Measurements from ENCODE around the gene TCEAL5. TPM values are rescaled to one million over a fixed set of nuclear protein-coding genes. Genes with fewer than 3 reads are reported as not detected.

The TCEAL5 gene
- total RNA-seq (2022) (not detected in 2 replicates), Bru-seq, nascent RNA (not detected), BruChase-seq, experiment 1, labeled RNA remaining after a 6-hour chase (not detected), BruChase-seq, experiment 2, labeled RNA remaining after a 2-hour chase (not detected)
- long read RNA-seq, result 0 reads

GRCh38 chrX:103276581-103277002 lies at the start of gene TCEAL5:
TSS of gene TCEAL5 (minus strand) at chrX:103276750. CDS start at chrX:103274563, 2,187 bp downstream.
- no TSS peak for BruUV-seq (replicated peaks)
- Mint-ChIP-seq H3K4me1 (ENCODE audit: insufficient read depth, unreplicated experiment) (no peaks in the 10 kb centered on the region), H3K36me3 (ENCODE audit: insufficient read depth, unreplicated experiment) (no peaks in the 10 kb centered on the region), H3K27ac (ENCODE audit: low read depth, unreplicated experiment) (no peak within 1 kb of the TSS), H3K9me3 (ENCODE audit: unreplicated experiment) (no peaks in the 10 kb centered on the region), H3K27me3 (ENCODE audit: insufficient read depth, unreplicated experiment) (peaks cover 97% of the 10 kb centered on the region), H3K4me3 (ENCODE audit: unreplicated experiment) (no peak within 1 kb of the TSS)
- intact Hi-C loops (cut with micrococcal nuclease), result no loop called here
- no peak for DNase-seq (ENCODE audit: unreplicated experiment)
- no peak for TF ChIP-seq CTCF (IDR thresholded peaks at IDR 0.05; ENCODE audit: unreplicated experiment)
- POLR2A ChIA-PET, result no interaction called here
- CTCF ChIA-PET, result no interaction called here

GRCh38 chrX:103311399-103311780 lies 34.8 kb upstream of the TCEAL5 start:
- H3K36me3 Mint-ChIP-seq (ENCODE audit: insufficient read depth, unreplicated experiment), result no peaks in the 10 kb centered on the region
- no TSS peak for BruUV-seq (replicated peaks)
- H3K9me3 Mint-ChIP-seq (ENCODE audit: unreplicated experiment), result no peaks in the 10 kb centered on the region
- no peak overlapping the region for H3K4me3 Mint-ChIP-seq (ENCODE audit: unreplicated experiment)
- no peak for TF ChIP-seq CTCF (IDR thresholded peaks at IDR 0.05; ENCODE audit: unreplicated experiment)
- intact Hi-C loops (cut with micrococcal nuclease), result no loop called here
- CTCF ChIA-PET, result interaction anchor here (1.3 kb wide), 1 partner anchor 152 kb away, joined by 4 read pairs; no protein-coding TSS in a partner anchor
- DNase-seq (ENCODE audit: unreplicated experiment), result no peak
- POLR2A ChIA-PET, result no interaction called here
- no peaks in the 10 kb centered on the region for H3K4me1 Mint-ChIP-seq (ENCODE audit: insufficient read depth, unreplicated experiment)
- peaks cover 46% of the 10 kb centered on the region for H3K27me3 Mint-ChIP-seq (ENCODE audit: insufficient read depth, unreplicated experiment)
- no peak overlapping the region for H3K27ac Mint-ChIP-seq (ENCODE audit: low read depth, unreplicated experiment)

- H3K27me3 Mint-ChIP-seq (ENCODE audit: insufficient read depth, unreplicated experiment), result peaks cover 52% of the 10 kb centered on the region
- intact Hi-C loops (cut with micrococcal nuclease), result no loop called here
These were observed 34.2 kb upstream of the TCEAL5 start, which contains the start of gene BEX2 for GRCh38 chrX:103310555-103311398. TSS of gene BEX2 (minus strand) at chrX:103310990. CDS start at chrX:103309976, 1,014 bp downstream.

More at GRCh38 chrX:103310555-103311398, 34.2 kb upstream of the TCEAL5 start, which contains the start of gene BEX2:
- DNase-seq (ENCODE audit: unreplicated experiment), result no peak
- no TSS peak for BruUV-seq (replicated peaks)
- no peak for TF ChIP-seq CTCF (IDR thresholded peaks at IDR 0.05; ENCODE audit: unreplicated experiment)
- Mint-ChIP-seq H3K4me3 (ENCODE audit: unreplicated experiment) (no peak within 1 kb of the TSS), H3K36me3 (ENCODE audit: insufficient read depth, unreplicated experiment) (no peaks in the 10 kb centered on the region), H3K9me3 (ENCODE audit: unreplicated experiment) (no peaks in the 10 kb centered on the region), H3K4me1 (ENCODE audit: insufficient read depth, unreplicated experiment) (no peaks in the 10 kb centered on the region), H3K27ac (ENCODE audit: low read depth, unreplicated experiment) (no peak within 1 kb of the TSS)
- ChIA-PET POLR2A (no interaction called here), CTCF (interaction anchor here (1.3 kb wide), 1 partner anchor 153 kb away, joined by 4 read pairs; no protein-coding TSS in a partner anchor)

All from MCF 10A (cell line).